Thyroid gland (tissue), 4 donors: ENCODE data around the gene ARHGEF10L.

Source experiments
- POLR2A ChIP-seq, 2 donors: fragments of 450-650 bp; IDR thresholded peaks; one replicate each; pipeline ENCODE4 v1.6.1; 2017; ENCODE audit warnings: antibody characterized with exemption in 2 of 2, mild to moderate bottlenecking in 2 of 2, moderate library complexity in 1 of 2
- TF ChIP-seq, protein P1 (sequence below), 6 experiments: fragments of 200-600 bp in 3 of 6; fragments of 450-650 bp in 3 of 6; sonication (generic) in 3 of 6; IDR thresholded peaks; one replicate each; pipeline ENCODE4 v1.5.1; 2016 to 2019; ENCODE audit warnings: antibody characterized with exemption in 6 of 6, mild to moderate bottlenecking in 2 of 6, inconsistent platforms in 1 of 6, moderate library complexity in 1 of 6

DNA sequence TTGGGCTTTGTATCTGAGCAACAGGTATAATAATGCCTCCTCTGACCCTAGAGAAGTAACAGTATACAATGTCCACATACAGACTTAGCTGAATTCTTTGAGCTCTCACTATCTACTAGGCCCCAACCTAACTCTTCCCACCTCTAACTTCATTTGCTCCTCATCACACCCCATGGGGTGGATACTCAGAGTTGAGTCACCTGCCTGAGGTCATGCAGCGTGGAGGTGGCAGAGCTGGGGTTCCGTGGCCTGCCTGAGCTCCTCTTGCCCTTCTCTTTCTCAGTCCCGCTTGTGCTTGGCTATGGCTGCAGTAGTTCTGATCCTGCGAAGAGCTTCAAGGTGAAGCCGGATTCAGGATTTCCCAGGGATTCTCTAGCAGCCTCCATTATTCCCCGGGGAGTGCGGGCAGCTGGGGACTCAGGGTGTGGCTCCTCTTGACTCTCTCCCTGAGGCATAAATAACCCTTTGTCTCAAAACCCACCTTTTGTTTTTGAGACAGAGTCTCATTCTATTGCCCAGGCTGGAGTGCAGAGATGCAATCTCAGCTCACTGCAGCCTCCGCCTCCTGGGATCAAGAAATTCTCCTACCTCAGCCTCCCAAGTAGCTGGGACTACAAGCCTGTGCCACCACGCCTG, 185.7 kb downstream of the ARHGEF10L start:
- TF ChIP-seq, protein P1, sequence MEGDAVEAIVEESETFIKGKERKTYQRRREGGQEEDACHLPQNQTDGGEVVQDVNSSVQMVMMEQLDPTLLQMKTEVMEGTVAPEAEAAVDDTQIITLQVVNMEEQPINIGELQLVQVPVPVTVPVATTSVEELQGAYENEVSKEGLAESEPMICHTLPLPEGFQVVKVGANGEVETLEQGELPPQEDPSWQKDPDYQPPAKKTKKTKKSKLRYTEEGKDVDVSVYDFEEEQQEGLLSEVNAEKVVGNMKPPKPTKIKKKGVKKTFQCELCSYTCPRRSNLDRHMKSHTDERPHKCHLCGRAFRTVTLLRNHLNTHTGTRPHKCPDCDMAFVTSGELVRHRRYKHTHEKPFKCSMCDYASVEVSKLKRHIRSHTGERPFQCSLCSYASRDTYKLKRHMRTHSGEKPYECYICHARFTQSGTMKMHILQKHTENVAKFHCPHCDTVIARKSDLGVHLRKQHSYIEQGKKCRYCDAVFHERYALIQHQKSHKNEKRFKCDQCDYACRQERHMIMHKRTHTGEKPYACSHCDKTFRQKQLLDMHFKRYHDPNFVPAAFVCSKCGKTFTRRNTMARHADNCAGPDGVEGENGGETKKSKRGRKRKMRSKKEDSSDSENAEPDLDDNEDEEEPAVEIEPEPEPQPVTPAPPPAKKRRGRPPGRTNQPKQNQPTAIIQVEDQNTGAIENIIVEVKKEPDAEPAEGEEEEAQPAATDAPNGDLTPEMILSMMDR (IDR thresholded peaks at IDR 0.05), result no peak
- no peak for TF ChIP-seq POLR2A (IDR thresholded peaks at IDR 0.05)
